SU-DHL-6 (cell line): ENCODE measurements around the gene ADGRD2.

Experiments
- H2AFZ ChIP-seq: fragments of 200-600 bp; sonication (generic); 2 replicates; pipeline ENCODE4 v1.6.1; 2014; ENCODE audit warnings: low read depth, mild to moderate bottlenecking, moderate library complexity, mixed read lengths, antibody characterized with exemption, low read length; ENCODE audit not compliant: severe bottlenecking
- H3F3A ChIP-seq: fragments of 200-600 bp; shearing (Covaris generic); 2 replicates; pipeline ENCODE4 v1.6.0; 2016; ENCODE audit warnings: antibody characterized with exemption, mild to moderate bottlenecking; ENCODE audit not compliant: insufficient read depth
- H3K27ac ChIP-seq: fragments of 200-600 bp; sonication (generic); 2 replicates; pipeline ENCODE4 v1.5.1; 2016; ENCODE audit warnings: low read depth, mild to moderate bottlenecking, low read length, moderate library complexity, mixed read lengths
- H3K27me3 ChIP-seq: fragments of 200-600 bp; sonication (generic), shearing (Covaris generic); 2 replicates; pipeline ENCODE4 v1.6.0; 2014; ENCODE audit warnings: mild to moderate bottlenecking, low read length
- H3K36me3 ChIP-seq: fragments of 200-600 bp; sonication (generic); 2 replicates; pipeline ENCODE4 v1.6.1; 2014; ENCODE audit warnings: mild to moderate bottlenecking, low read length, mixed read lengths
- H3K4me2 ChIP-seq: fragments of 300-600, 200-600 bp; shearing (Covaris generic), sonication (generic); 2 replicates; pipeline ENCODE4 v1.6.0; 2014; ENCODE audit warnings: low read length, low read depth, mild to moderate bottlenecking; ENCODE audit not compliant: poor library complexity, severe bottlenecking
- H3K4me3 ChIP-seq: fragments of 200-600 bp; sonication (generic); 2 replicates; pipeline ENCODE4 v1.5.1; 2014; ENCODE audit warnings: antibody characterized with exemption, low read length, mild to moderate bottlenecking, mixed read lengths; ENCODE audit not compliant: insufficient read depth, poor library complexity, severe bottlenecking
- H3K79me2 ChIP-seq: fragments of 200-600 bp; sonication (generic); 2 replicates; pipeline ENCODE4 v1.6.1; 2014; ENCODE audit warnings: mild to moderate bottlenecking, low read length, moderate library complexity; ENCODE audit not compliant: insufficient read depth
- H3K9ac ChIP-seq: fragments of 200-600 bp; sonication (generic); 2 replicates; pipeline ENCODE4 v1.7.0; 2014; ENCODE audit warnings: mild to moderate bottlenecking, low read length
- H3K9me2 ChIP-seq: fragments of 200-600 bp; sonication (generic); replicated peaks from 2 replicates; pipeline ENCODE4 v1.6.1; 2014; ENCODE audit warnings: low read length; ENCODE audit not compliant: insufficient read depth
- H3K9me3 ChIP-seq: fragments of 200-600 bp; sonication (generic); 2 replicates; pipeline ENCODE4 v1.6.1; 2014; ENCODE audit warnings: low read length, mixed read lengths; ENCODE audit not compliant: insufficient read depth
- H4K20me1 ChIP-seq: fragments of 200-600 bp; sonication (generic); 2 replicates; pipeline ENCODE4 v1.6.1; 2014; ENCODE audit warnings: low read depth, mild to moderate bottlenecking, antibody characterized with exemption, low read length, moderate library complexity, mixed read lengths
- CTCF ChIP-seq: fragments of 200-600 bp; sonication (generic); IDR thresholded peaks from one replicate; pipeline ENCODE4 v1.5.1; 2017; ENCODE audit warnings: antibody characterized with exemption, mild to moderate bottlenecking, low read length, moderate library complexity; ENCODE audit not compliant: insufficient read depth, poor library complexity, severe bottlenecking
- EZH2phosphoT487 ChIP-seq: fragments of 200-600 bp; sonication (generic), shearing (Covaris generic); conservative IDR thresholded peaks from 2 replicates; pipeline ENCODE4 v1.6.1; 2018; ENCODE audit warnings: mild to moderate bottlenecking, antibody characterized with exemption, low read length, moderate library complexity, mixed read lengths

Gene ADGRD2

GRCh38 chr9:124505901-124506346 is 55.7 kb downstream of the ADGRD2 start:
- Histone ChIP-seq H3K27me3 (no peaks in the 10 kb centered on the region), H3K4me2 (no peak overlapping the region)

GRCh38 chr9:124506433-124506832 is 56.2 kb downstream of the ADGRD2 start:
- Histone ChIP-seq H3K36me3 (no peaks in the 10 kb centered on the region), H4K20me1 (no peaks in the 10 kb centered on the region), H3K9ac (no peak overlapping the region), H3K4me2 (no peak overlapping the region), H3K27ac (no peak overlapping the region), H3K79me2 (no peaks in the 10 kb centered on the region), H2AFZ (no peak overlapping the region), H3K4me3 (no peak overlapping the region), H3K27me3 (no peaks in the 10 kb centered on the region), H3K9me3 (no peaks in the 10 kb centered on the region), H3K9me2 (no peaks in the 10 kb centered on the region), H3F3A (no peaks in the 10 kb centered on the region)
- no peak for TF ChIP-seq EZH2phosphoT487
- no peak for TF ChIP-seq CTCF

More at GRCh38 chr9:124505901-124506346, 55.7 kb downstream of the ADGRD2 start:
- Histone ChIP-seq H3K27ac (no peak overlapping the region), H3F3A (no peaks in the 10 kb centered on the region), H3K79me2 (no peaks in the 10 kb centered on the region), H3K9me2 (no peaks in the 10 kb centered on the region), H3K36me3 (no peaks in the 10 kb centered on the region), H4K20me1 (no peaks in the 10 kb centered on the region), H3K9me3 (no peaks in the 10 kb centered on the region), H2AFZ (no peak overlapping the region), H3K9ac (no peak overlapping the region), H3K4me3 (no peak overlapping the region)
- TF ChIP-seq CTCF: no peak
- no peak for TF ChIP-seq EZH2phosphoT487

- no peak within 1 kb of the TSS for H3K9ac ChIP-seq
- no peaks in the 10 kb centered on the region for H3K79me2 ChIP-seq
- no peaks in the 10 kb centered on the region for H3K9me3 ChIP-seq
- TF ChIP-seq EZH2phosphoT487 (no peak), CTCF (no peak)
- no peaks in the 10 kb centered on the region for H3K9me2 ChIP-seq
- H4K20me1 ChIP-seq: no peaks in the 10 kb centered on the region
- H3K36me3 ChIP-seq: no peaks in the 10 kb centered on the region
- H3K4me2 ChIP-seq: no peak within 1 kb of the TSS
- no peaks in the 10 kb centered on the region for H3F3A ChIP-seq
- H3K27ac ChIP-seq: no peak within 1 kb of the TSS
- H3K4me3 ChIP-seq: no peak within 1 kb of the TSS
- no peak within 1 kb of the TSS for H2AFZ ChIP-seq
- H3K27me3 ChIP-seq: no peaks in the 10 kb centered on the region
Observed at GRCh38 chr9:124506931-124507879, 57.0 kb downstream of the ADGRD2 start, which contains the start of gene NR5A1. Gene NR5A1 (minus strand): TSS chr9:124507399. CDS start chr9:124503395, 4,004 bp downstream.
